Measurements from ENCODE around the gene TSSK2.

TSSK2 gene

DNA sequence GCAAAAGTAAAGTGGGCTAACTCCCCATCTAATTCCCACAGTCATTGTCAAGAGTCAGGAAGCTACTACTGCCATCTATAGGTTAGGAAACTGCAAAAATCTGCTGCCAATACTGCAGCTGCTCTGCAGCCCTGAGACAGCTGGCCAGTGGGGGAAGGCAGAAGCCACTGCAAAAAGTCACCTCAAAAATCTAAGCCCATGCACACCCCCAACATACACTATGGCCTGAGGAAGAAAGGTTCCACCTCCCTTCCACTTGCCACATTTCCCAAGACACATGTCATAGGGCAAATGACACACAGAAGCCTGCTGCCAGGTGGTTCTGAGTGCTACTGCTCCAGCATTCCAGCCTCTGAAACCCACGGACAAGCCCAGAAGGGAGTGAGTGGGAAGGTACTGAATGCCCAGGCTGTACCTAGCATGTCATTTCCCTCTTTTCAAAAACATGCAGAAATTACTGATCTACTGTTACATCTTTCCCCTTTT lies 45.8 kb upstream of the TSSK2 start:
- TF ChIP-seq EGR1 (IDR thresholded peaks at IDR 0.05) = peak; percentile 23; the same call in 1 of the 2 replicates
- TF ChIP-seq TEAD4 (IDR thresholded peaks at IDR 0.05) = no peak
- no peak for TF ChIP-seq YY1 (IDR thresholded peaks at IDR 0.05; ENCODE audit: low read depth)
- no peak for TF ChIP-seq FOXM1 (IDR thresholded peaks at IDR 0.05; ENCODE audit: borderline replicate concordance, low read depth)
- peak; percentile 33; the same call in 1 of the 2 replicates for TF ChIP-seq RAD21 (IDR thresholded peaks at IDR 0.05; ENCODE audit: low read depth)

DNA sequence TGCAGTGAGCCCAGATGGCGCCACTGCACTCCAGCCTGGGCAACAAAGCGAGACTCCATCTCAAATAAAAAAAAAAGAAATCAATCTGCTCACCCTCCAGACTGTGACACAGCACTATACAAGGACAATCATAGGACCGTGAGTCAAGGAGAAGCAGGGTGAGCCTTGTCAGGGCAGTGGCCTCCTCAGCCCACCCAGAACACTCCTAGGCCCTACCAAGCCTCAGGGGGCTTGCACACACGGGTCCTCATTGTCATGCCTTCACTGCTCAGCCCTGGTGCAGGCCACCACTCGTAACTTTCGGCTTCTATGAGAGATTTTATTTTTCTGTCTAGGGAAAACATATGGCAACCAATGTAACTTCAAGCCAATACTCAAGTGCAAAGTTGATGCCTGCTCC lies 44.7 kb upstream of the TSSK2 start:
- TF ChIP-seq CEBPB (IDR thresholded peaks at IDR 0.05) (no peak), CREB1 (IDR thresholded peaks at IDR 0.05; ENCODE audit: low read depth) (no peak), TCF12 (IDR thresholded peaks at IDR 0.05; ENCODE audit: low read depth) (no peak), EP300 (IDR thresholded peaks at IDR 0.05; ENCODE audit: borderline replicate concordance) (no peak), EGR1 (IDR thresholded peaks at IDR 0.05) (no peak), TEAD4 (IDR thresholded peaks at IDR 0.05) (no peak), YY1 (IDR thresholded peaks at IDR 0.05; ENCODE audit: low read depth) (no peak), FOXM1 (IDR thresholded peaks at IDR 0.05; ENCODE audit: borderline replicate concordance, low read depth) (no peak)
- TF ChIP-seq, protein P1, sequence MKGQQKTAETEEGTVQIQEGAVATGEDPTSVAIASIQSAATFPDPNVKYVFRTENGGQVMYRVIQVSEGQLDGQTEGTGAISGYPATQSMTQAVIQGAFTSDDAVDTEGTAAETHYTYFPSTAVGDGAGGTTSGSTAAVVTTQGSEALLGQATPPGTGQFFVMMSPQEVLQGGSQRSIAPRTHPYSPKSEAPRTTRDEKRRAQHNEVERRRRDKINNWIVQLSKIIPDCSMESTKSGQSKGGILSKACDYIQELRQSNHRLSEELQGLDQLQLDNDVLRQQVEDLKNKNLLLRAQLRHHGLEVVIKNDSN (IDR thresholded peaks at IDR 0.05) = no peak

DNA sequence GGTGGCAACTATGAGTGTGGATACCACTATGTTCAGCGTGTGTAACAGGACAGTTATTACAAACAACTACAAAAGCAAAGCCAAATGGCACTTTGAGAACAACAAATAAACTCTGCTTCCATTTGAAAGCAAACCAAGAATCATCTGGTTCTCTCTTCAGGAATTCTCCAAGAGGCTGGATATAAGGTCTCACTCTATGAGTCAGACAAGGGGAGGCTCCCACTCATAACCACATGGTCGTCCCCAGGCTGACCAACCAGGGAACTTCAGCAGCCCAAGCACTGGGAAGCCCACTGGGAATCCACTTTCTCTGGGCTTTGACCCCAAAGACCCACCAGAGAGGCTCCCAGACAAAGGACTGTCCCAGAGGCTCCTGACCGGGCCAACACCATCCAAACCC lies 44.2 kb upstream of the TSSK2 start:
- TF ChIP-seq TCF12 (IDR thresholded peaks at IDR 0.05; ENCODE audit: low read depth) (no peak), CREB1 (IDR thresholded peaks at IDR 0.05; ENCODE audit: low read depth) (no peak), EGR1 (IDR thresholded peaks at IDR 0.05) (no peak), EP300 (IDR thresholded peaks at IDR 0.05; ENCODE audit: borderline replicate concordance) (no peak), FOXM1 (IDR thresholded peaks at IDR 0.05; ENCODE audit: borderline replicate concordance, low read depth) (no peak), TEAD4 (IDR thresholded peaks at IDR 0.05) (no peak)
- TF ChIP-seq, protein P2, sequence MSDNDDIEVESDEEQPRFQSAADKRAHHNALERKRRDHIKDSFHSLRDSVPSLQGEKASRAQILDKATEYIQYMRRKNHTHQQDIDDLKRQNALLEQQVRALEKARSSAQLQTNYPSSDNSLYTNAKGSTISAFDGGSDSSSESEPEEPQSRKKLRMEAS (IDR thresholded peaks at IDR 0.05) = no peak

DNA sequence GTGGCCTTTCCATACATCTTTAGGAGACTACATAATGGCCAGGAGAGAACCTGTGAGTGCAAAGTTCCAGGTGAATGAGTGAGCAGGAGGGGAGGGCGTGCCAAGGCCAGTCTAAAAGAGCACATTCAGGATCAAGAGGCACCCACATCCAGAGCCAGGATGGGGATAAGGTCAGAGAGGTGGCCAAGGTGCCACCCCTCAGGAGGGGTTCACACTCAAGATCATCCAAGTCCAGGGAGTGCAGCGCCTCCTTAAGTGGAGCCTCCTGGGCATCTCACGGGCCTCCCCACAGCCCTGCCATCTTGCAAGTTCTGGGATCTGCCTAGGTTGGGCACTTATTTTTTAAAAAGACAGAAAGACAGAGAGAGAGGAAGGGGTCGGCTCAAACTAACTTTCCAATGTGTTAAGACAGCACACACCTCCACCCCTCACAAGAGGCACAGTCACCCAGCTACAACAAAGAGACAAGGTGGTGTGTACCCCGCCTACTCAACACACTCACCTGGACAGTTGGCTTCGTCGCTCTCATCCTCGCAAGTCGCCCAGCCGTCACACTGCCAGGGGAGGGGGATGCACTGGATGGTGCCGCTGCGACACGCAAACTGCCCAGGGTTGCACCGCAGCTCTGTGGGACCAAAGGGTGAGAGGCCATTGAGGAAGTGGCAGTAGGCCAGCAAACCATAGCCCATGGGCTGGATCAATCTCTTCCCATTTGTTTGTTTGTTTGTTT lies 42.1 kb upstream of the TSSK2 start:
- TF ChIP-seq NFIC (IDR thresholded peaks at IDR 0.05) (no peak), EP300 (IDR thresholded peaks at IDR 0.05; ENCODE audit: borderline replicate concordance) (no peak), TEAD4 (IDR thresholded peaks at IDR 0.05) (no peak), ZBTB7A (IDR thresholded peaks at IDR 0.05; ENCODE audit: low read depth) (no peak), CREB1 (IDR thresholded peaks at IDR 0.05; ENCODE audit: low read depth) (no peak), TCF12 (IDR thresholded peaks at IDR 0.05; ENCODE audit: low read depth) (no peak), CEBPB (IDR thresholded peaks at IDR 0.05) (no peak), TAF1 (IDR thresholded peaks at IDR 0.05; ENCODE audit: low read depth) (no peak), FOXM1 (IDR thresholded peaks at IDR 0.05; ENCODE audit: borderline replicate concordance, low read depth) (no peak), RAD21 (IDR thresholded peaks at IDR 0.05; ENCODE audit: low read depth) (no peak), YY1 (IDR thresholded peaks at IDR 0.05; ENCODE audit: low read depth) (no peak), EGR1 (IDR thresholded peaks at IDR 0.05) (no peak)
- TF ChIP-seq, protein P1 (IDR thresholded peaks at IDR 0.05) = no peak
- TF ChIP-seq, protein P2 (IDR thresholded peaks at IDR 0.05) = no peak
- TF ChIP-seq, protein P3, sequence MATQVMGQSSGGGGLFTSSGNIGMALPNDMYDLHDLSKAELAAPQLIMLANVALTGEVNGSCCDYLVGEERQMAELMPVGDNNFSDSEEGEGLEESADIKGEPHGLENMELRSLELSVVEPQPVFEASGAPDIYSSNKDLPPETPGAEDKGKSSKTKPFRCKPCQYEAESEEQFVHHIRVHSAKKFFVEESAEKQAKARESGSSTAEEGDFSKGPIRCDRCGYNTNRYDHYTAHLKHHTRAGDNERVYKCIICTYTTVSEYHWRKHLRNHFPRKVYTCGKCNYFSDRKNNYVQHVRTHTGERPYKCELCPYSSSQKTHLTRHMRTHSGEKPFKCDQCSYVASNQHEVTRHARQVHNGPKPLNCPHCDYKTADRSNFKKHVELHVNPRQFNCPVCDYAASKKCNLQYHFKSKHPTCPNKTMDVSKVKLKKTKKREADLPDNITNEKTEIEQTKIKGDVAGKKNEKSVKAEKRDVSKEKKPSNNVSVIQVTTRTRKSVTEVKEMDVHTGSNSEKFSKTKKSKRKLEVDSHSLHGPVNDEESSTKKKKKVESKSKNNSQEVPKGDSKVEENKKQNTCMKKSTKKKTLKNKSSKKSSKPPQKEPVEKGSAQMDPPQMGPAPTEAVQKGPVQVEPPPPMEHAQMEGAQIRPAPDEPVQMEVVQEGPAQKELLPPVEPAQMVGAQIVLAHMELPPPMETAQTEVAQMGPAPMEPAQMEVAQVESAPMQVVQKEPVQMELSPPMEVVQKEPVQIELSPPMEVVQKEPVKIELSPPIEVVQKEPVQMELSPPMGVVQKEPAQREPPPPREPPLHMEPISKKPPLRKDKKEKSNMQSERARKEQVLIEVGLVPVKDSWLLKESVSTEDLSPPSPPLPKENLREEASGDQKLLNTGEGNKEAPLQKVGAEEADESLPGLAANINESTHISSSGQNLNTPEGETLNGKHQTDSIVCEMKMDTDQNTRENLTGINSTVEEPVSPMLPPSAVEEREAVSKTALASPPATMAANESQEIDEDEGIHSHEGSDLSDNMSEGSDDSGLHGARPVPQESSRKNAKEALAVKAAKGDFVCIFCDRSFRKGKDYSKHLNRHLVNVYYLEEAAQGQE (IDR thresholded peaks at IDR 0.05; ENCODE audit: low read depth) = no peak

DNA sequence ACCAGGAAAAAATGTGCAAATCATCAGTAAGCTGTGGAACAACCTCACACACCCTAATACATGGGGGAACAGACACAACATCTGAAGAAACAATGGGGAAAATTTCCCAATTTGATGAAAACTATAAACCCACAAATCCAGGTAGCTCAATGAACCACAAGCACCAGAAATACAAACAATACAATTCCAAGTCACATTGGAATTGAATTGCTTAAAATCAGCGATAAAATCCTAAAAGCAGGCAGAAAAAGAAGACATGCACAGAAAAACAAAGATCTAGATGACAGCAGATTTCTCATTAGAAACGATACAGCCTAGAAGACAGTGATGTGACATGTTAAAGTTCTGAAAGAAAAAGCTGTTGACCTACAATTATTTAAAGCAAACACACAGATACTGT lies 40.9 kb upstream of the TSSK2 start:
- TF ChIP-seq EGR1 (IDR thresholded peaks at IDR 0.05) (no peak), TAF1 (IDR thresholded peaks at IDR 0.05; ENCODE audit: low read depth) (no peak), FOXM1 (IDR thresholded peaks at IDR 0.05; ENCODE audit: borderline replicate concordance, low read depth) (no peak), ZBTB7A (IDR thresholded peaks at IDR 0.05; ENCODE audit: low read depth) (no peak), CEBPB (IDR thresholded peaks at IDR 0.05) (no peak), NFIC (IDR thresholded peaks at IDR 0.05) (no peak)
- TF ChIP-seq, protein P2 (IDR thresholded peaks at IDR 0.05) = no peak

DNA sequence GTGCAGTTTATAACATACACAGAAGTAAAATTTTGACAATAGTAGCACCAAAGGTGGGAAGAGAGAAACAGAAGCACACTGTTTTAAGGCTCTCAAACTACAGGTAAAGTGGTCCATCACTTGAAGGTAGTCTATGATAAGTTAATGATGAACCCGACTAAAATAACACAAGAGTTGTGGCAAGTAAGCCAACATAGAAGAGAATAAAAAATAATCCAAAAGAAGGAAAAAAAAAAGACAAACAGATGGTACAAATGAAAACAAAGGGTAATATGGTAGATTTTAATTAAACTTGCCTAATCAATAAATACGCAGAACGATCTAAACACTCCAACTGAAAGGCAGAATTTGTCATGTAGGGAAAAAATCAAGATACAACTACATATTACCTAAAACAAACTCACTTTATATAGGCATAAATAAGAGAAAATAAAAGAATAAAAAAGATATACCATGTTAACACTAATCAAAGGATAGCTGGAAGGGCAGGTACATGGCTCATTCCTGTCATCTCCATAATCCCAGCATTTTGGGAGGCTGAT lies 40.5 kb upstream of the TSSK2 start:
- no peak for TF ChIP-seq CREB1 (IDR thresholded peaks at IDR 0.05; ENCODE audit: low read depth)
- TF ChIP-seq, protein P3 (IDR thresholded peaks at IDR 0.05; ENCODE audit: low read depth) = no peak
- no peak for TF ChIP-seq FOXM1 (IDR thresholded peaks at IDR 0.05; ENCODE audit: borderline replicate concordance, low read depth)
- TF ChIP-seq EP300 (IDR thresholded peaks at IDR 0.05; ENCODE audit: borderline replicate concordance) = no peak
- TF ChIP-seq NFIC (IDR thresholded peaks at IDR 0.05) = no peak

Measured in Ishikawa (cell line).